A549 (cell line): ENCODE results near the gene MCRIP1. TPM values are rescaled to one million over a fixed set of nuclear protein-coding genes. Genes with fewer than 3 reads are reported as not detected.
A peak's percentile ranks its signal among the peaks of the same experiment; 100 is the strongest.

ENCODE experiments used
- BHLHE40 ChIP-seq: IDR thresholded peaks from 2 replicates; pipeline ENCODE4 v1.6.1; 2012; ENCODE audit warnings: low read depth, low read length, inconsistent platforms
- CBX2 ChIP-seq: fragments of 200-600 bp; sonication (generic); IDR thresholded peaks from 2 replicates; pipeline ENCODE4 v1.6.1; 2016; ENCODE audit warnings: low read depth, mild to moderate bottlenecking, borderline replicate concordance
- CBX8 ChIP-seq: fragments of 200-600 bp; sonication (generic); IDR thresholded peaks from 2 replicates; pipeline ENCODE4 v1.6.1; 2016
- EHF ChIP-seq: fragments of 250-450 bp; sonication (Bioruptor Pico); IDR thresholded peaks from 2 replicates; pipeline ENCODE4 v1.5.0; 2020; ENCODE audit warnings: mild to moderate bottlenecking
- EHMT2 ChIP-seq: fragments of 200-600 bp; sonication (generic); IDR thresholded peaks from 2 replicates; pipeline ENCODE4 v1.6.1; 2016; ENCODE audit warnings: antibody characterized with exemption, low read depth, mild to moderate bottlenecking, moderate library complexity
- EP300 ChIP-seq, 2 experiments: fragments of >200 bp; sonication (Bioruptor Twin); formaldehyde crosslinking; IDR thresholded peaks; 2 replicates in 1 of 2; 3 replicates in 1 of 2; pipeline ENCODE4 v1.6.1; 2016 to 2017
- FOSB ChIP-seq: fragments of 250-450 bp; sonication (Bioruptor Pico); IDR thresholded peaks from 2 replicates; pipeline ENCODE4 v1.5.0; 2020; ENCODE audit warnings: mild to moderate bottlenecking, moderate library complexity
- HDAC2 ChIP-seq: fragments of 200-600 bp; sonication (generic); IDR thresholded peaks from 2 replicates; pipeline ENCODE4 v1.6.1; 2016
- HOXB5 ChIP-seq: fragments of 250-450 bp; sonication (Bioruptor Pico); IDR thresholded peaks from 2 replicates; pipeline ENCODE4 v1.5.0; 2020; ENCODE audit warnings: mild to moderate bottlenecking, moderate library complexity
- JUN ChIP-seq, 2 experiments: fragments of >200 bp; sonication (Bioruptor Twin); formaldehyde crosslinking; IDR thresholded peaks; 2 replicates in 1 of 2; 3 replicates in 1 of 2; pipeline ENCODE4 v1.6.1; 2016 to 2017
- KDM1A ChIP-seq: fragments of 200-600 bp; sonication (generic); IDR thresholded peaks from 2 replicates; pipeline ENCODE4 v1.6.1; 2016; ENCODE audit warnings: low read depth, mild to moderate bottlenecking
- KDM5A ChIP-seq: fragments of 200-600 bp; sonication (generic); IDR thresholded peaks from 2 replicates; pipeline ENCODE4 v1.6.1; 2016; ENCODE audit warnings: antibody characterized with exemption, mild to moderate bottlenecking
- MAZ ChIP-seq: fragments of 150-350 bp; IDR thresholded peaks from 2 replicates; pipeline ENCODE4 v1.6.1; 2014; ENCODE audit warnings: antibody characterized with exemption, low read depth, low read length, borderline replicate concordance
- NFE2L2 ChIP-seq: fragments of 150-350 bp; conservative IDR thresholded peaks from 2 replicates; pipeline ENCODE4 v1.6.1; 2014; ENCODE audit warnings: low read length
- NPAS2 ChIP-seq: fragments of 250-450 bp; sonication (Bioruptor Pico); IDR thresholded peaks from 2 replicates; pipeline ENCODE4 v1.8.0; 2022; ENCODE audit warnings: mild to moderate bottlenecking, moderate library complexity, borderline replicate concordance
- PHF8 ChIP-seq: fragments of 200-600 bp; sonication (generic); IDR thresholded peaks from 2 replicates; pipeline ENCODE4 v1.6.1; 2016; ENCODE audit warnings: low read depth, mild to moderate bottlenecking, antibody characterized with exemption, moderate library complexity, borderline replicate concordance
- POLR2AphosphoS2 ChIP-seq: conservative IDR thresholded peaks from 2 replicates; pipeline ENCODE4 v1.6.1; 2012; ENCODE audit warnings: low read length, improper control_type of control experiment, inconsistent platforms
- RNF2 ChIP-seq: fragments of 200-600 bp; sonication (generic); IDR thresholded peaks from 2 replicates; pipeline ENCODE4 v1.6.1; 2016; ENCODE audit warnings: low read depth, mild to moderate bottlenecking, antibody characterized with exemption, moderate library complexity, borderline replicate concordance
- SMC3 ChIP-seq: fragments of >200 bp; sonication (Bioruptor Twin); formaldehyde crosslinking; IDR thresholded peaks from 3 replicates; pipeline ENCODE4 v1.6.1; 2018; ENCODE audit warnings: inconsistent platforms
- TFCP2L1 ChIP-seq: fragments of 250-450 bp; sonication (Bioruptor Pico); IDR thresholded peaks from 2 replicates; pipeline ENCODE4 v1.5.0; 2021; ENCODE audit warnings: mild to moderate bottlenecking
- ZC3H11A ChIP-seq: fragments of 450-650 bp; IDR thresholded peaks from 2 replicates; pipeline ENCODE4 v1.6.1; 2014; ENCODE audit warnings: antibody characterized with exemption, mild to moderate bottlenecking
- ZFP36 ChIP-seq: fragments of 450-650 bp; IDR thresholded peaks from 2 replicates; pipeline ENCODE4 v1.6.1; 2014; ENCODE audit warnings: borderline replicate concordance; ENCODE audit not compliant: partially characterized antibody
- ZSCAN20 ChIP-seq: fragments of 250-450 bp; sonication (Bioruptor Pico); IDR thresholded peaks from 2 replicates; pipeline ENCODE4 v1.8.0; 2022; ENCODE audit warnings: mild to moderate bottlenecking, moderate library complexity
- polyA plus RNA-seq, 4 experiments: library from polyadenylated mRNA; depleted of rRNA in 3 of 4; stranded (reverse); fragments of >200 nt; fragmentation: RNase III in 1 of 4; extraction: RNeasy Plus Mini Kit Qiagen cat#74134 plus additional on column Dnase treatment in 1 of 4; gene quantifications; 2 replicates in 3 of 4; 3 replicates in 1 of 4; pipeline ENCODE4 v1.2.3, GENCODE V29; 2011 to 2017
- TF ChIP-seq, protein P1 (sequence below): fragments of >200 bp; sonication (Bioruptor Twin); formaldehyde crosslinking; IDR thresholded peaks from 2 replicates; pipeline ENCODE4 v1.6.1; 2016
- TF ChIP-seq, protein P2 (sequence below): IDR thresholded peaks from 2 replicates; pipeline ENCODE4 v1.6.1; 2012
- TF ChIP-seq, protein P3 (sequence below): fragments of 250-450 bp; sonication (Bioruptor Pico); IDR thresholded peaks from 2 replicates; pipeline ENCODE4 v1.5.0; 2020; ENCODE audit warnings: low read depth, mild to moderate bottlenecking, moderate library complexity
- TF ChIP-seq, protein P4 (sequence below): fragments of >200 bp; sonication (Bioruptor Twin); formaldehyde crosslinking; IDR thresholded peaks from 3 replicates; pipeline ENCODE4 v1.6.1; 2016

Gene MCRIP1
- polyA plus RNA-seq, 2 of the 4 experiments (the other 2 are of a cell fraction), result 32.0 to 51.0 TPM

DNA sequence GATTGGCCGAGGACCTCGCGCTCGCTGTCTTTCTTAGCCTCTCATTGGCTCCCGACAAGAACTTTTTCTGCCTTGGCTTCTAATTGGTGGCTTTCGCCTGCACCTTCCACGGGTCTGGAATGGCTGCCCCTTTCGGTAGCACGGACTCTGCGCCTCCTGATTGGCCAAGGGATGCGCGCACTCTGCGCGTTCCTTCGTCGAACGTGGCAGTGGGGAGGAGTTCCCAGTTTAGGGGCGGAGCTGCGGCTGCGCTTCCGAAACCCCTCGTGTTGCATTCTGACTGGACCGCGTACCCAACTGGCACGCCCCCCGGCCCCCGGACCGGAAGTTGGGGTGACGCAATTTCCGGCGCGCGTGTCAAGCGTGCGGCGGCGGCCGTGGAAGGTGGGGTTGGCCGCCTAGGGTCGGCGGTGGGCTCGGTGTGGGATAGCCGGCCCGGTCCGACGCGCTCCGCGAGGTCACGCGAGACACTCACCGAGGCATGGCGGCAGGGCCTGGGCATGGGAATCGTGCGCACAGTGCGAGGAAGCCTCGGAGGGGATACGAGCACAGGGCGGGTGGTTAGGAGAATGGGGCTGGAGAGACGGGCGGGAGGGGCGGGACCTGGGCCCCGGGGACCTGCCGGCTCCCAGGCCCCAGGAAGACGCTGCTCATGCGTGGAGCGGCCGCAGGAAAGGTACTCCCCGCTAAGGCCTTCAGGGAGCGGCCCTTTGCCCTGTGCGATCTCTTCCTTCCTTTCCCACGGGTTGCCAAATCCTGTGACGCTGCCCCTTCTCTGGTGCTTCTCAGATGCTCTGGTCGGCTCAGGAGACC is 27.9 kb upstream of the MCRIP1 start (continued):
- TF ChIP-seq, protein P1, sequence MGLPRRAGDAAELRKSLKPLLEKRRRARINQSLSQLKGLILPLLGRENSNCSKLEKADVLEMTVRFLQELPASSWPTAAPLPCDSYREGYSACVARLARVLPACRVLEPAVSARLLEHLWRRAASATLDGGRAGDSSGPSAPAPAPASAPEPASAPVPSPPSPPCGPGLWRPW, result no peak
- TF ChIP-seq HDAC2, result no peak
- TF ChIP-seq POLR2AphosphoS2, result no peak
- no peak for TF ChIP-seq EP300 (IDR thresholded peaks at IDR 0.05)
- TF ChIP-seq NFE2L2, result no peak
- TF ChIP-seq EHF (CRISPR knock-in tag), result peak; percentile 100
- TF ChIP-seq MAZ, result peak; percentile 4; the same call in 1 of the 2 replicates
- TF ChIP-seq CBX2, result no peak
- no peak for TF ChIP-seq RNF2
- peak; percentile 71 for TF ChIP-seq BHLHE40
- no peak for TF ChIP-seq CBX8
- 0 out of 3 replicates have a peak, but pooled peaks have one; percentile 9 for TF ChIP-seq SMC3
- TF ChIP-seq, protein P2, sequence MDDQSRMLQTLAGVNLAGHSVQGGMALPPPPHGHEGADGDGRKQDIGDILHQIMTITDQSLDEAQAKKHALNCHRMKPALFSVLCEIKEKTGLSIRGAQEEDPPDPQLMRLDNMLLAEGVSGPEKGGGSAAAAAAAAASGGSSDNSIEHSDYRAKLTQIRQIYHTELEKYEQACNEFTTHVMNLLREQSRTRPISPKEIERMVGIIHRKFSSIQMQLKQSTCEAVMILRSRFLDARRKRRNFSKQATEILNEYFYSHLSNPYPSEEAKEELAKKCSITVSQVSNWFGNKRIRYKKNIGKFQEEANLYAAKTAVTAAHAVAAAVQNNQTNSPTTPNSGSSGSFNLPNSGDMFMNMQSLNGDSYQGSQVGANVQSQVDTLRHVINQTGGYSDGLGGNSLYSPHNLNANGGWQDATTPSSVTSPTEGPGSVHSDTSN, result peak; percentile 100
- peak; percentile 82 to 90; a peak in 4 of 5 replicates for TF ChIP-seq JUN (IDR thresholded peaks at IDR 0.05)
- TF ChIP-seq HOXB5 (CRISPR knock-in tag), result peak; percentile 100
- TF ChIP-seq EHMT2, result no peak
- TF ChIP-seq KDM5A, result peak; percentile 27; the same call in 1 of the 2 replicates
- peak; percentile 97 for TF ChIP-seq FOSB (CRISPR knock-in tag)
- TF ChIP-seq PHF8, result peak; percentile 53; the same call in 1 of the 2 replicates
- TF ChIP-seq TFCP2L1 (CRISPR knock-in tag), result peak; percentile 99
- peak; percentile 99 for TF ChIP-seq NPAS2 (CRISPR knock-in tag)
- no peak for TF ChIP-seq ZFP36
- TF ChIP-seq KDM1A, result no peak
- TF ChIP-seq ZC3H11A, result no peak
- TF ChIP-seq, protein P3, sequence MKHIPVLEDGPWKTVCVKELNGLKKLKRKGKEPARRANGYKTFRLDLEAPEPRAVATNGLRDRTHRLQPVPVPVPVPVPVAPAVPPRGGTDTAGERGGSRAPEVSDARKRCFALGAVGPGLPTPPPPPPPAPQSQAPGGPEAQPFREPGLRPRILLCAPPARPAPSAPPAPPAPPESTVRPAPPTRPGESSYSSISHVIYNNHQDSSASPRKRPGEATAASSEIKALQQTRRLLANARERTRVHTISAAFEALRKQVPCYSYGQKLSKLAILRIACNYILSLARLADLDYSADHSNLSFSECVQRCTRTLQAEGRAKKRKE, result peak; percentile 100
- TF ChIP-seq, protein P4, sequence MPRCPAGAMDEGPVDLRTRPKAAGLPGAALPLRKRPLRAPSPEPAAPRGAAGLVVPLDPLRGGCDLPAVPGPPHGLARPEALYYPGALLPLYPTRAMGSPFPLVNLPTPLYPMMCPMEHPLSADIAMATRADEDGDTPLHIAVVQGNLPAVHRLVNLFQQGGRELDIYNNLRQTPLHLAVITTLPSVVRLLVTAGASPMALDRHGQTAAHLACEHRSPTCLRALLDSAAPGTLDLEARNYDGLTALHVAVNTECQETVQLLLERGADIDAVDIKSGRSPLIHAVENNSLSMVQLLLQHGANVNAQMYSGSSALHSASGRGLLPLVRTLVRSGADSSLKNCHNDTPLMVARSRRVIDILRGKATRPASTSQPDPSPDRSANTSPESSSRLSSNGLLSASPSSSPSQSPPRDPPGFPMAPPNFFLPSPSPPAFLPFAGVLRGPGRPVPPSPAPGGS, result peak; percentile 84
- TF ChIP-seq ZSCAN20, result peak; percentile 100
- TF ChIP-seq, all 56 proteins: peak for 33
